MM.1S (cell line): ENCODE results near the gene CCS.

Source experiments
- DNase-seq: peaks from one replicate; pipeline ENCODE4 v3.0.0-alpha.2; 2015
- H2AFZ ChIP-seq: fragments of 300-600 bp; sonication (generic); 2 replicates; pipeline ENCODE4 v1.6.0; 2016; ENCODE audit warnings: antibody characterized with exemption, low read length
- H3F3A ChIP-seq: fragments of 300-600 bp; sonication (generic); 2 replicates; pipeline ENCODE4 v1.6.1; 2016; ENCODE audit warnings: mild to moderate bottlenecking, antibody characterized with exemption, low read length, moderate library complexity, mixed read lengths; ENCODE audit not compliant: insufficient read depth
- H3K27ac ChIP-seq: fragments of 300-600 bp; sonication (generic); 2 replicates; pipeline ENCODE4 v1.5.1; 2016; ENCODE audit warnings: mild to moderate bottlenecking, low read length
- H3K27me3 ChIP-seq: fragments of 300-600 bp; sonication (generic); replicated peaks from 2 replicates; pipeline ENCODE4 v1.6.0; 2016; ENCODE audit warnings: low read length; ENCODE audit not compliant: insufficient read depth
- H3K36me3 ChIP-seq: fragments of 300-600 bp; sonication (generic); replicated peaks from 2 replicates; pipeline ENCODE4 v1.6.1; 2016; ENCODE audit warnings: mild to moderate bottlenecking, low read length, mixed read lengths; ENCODE audit not compliant: insufficient read depth
- H3K4me1 ChIP-seq: fragments of 300-600 bp; sonication (generic); 2 replicates; pipeline ENCODE4 v1.6.1; 2016; ENCODE audit warnings: low read length, mixed read lengths
- H3K4me2 ChIP-seq: fragments of 300-600 bp; sonication (generic); 2 replicates; pipeline ENCODE4 v1.6.0; 2016; ENCODE audit warnings: low read depth, low read length
- H3K4me3 ChIP-seq: fragments of 300-600 bp; sonication (generic); 2 replicates; pipeline ENCODE4 v1.5.1; 2016; ENCODE audit warnings: low read length, mixed read lengths
- H3K79me2 ChIP-seq: fragments of 300-600 bp; sonication (generic); 2 replicates; pipeline ENCODE4 v1.6.1; 2016; ENCODE audit warnings: mixed run types, low read length, mixed read lengths
- H3K9ac ChIP-seq: fragments of 300-600 bp; sonication (generic); 2 replicates; pipeline ENCODE4 v1.6.1; 2016; ENCODE audit warnings: low read length, mixed read lengths
- H3K9me2 ChIP-seq: fragments of 300-600 bp; sonication (generic); replicated peaks from 2 replicates; pipeline ENCODE4 v1.6.1; 2016; ENCODE audit warnings: mild to moderate bottlenecking, low read length, mixed read lengths; ENCODE audit not compliant: insufficient read depth
- H3K9me3 ChIP-seq: fragments of 300-600 bp; sonication (generic); replicated peaks from 2 replicates; pipeline ENCODE4 v1.6.1; 2016; ENCODE audit warnings: mild to moderate bottlenecking, low read length, mixed read lengths; ENCODE audit not compliant: insufficient read depth
- H4K20me1 ChIP-seq: fragments of 300-600 bp; sonication (generic); 2 replicates; pipeline ENCODE4 v1.6.1; 2016; ENCODE audit warnings: mild to moderate bottlenecking, low read length, moderate library complexity, mixed read lengths; ENCODE audit not compliant: insufficient read depth
- EZH2 ChIP-seq: fragments of 300-600 bp; sonication (generic); optimal IDR thresholded peaks from 2 replicates; pipeline ENCODE3; 2017; ENCODE audit warnings: low read depth, mild to moderate bottlenecking, antibody characterized with exemption, low read length, mixed read lengths
- EZH2phosphoT487 ChIP-seq: fragments of 300-600 bp; sonication (generic); IDR thresholded peaks from 2 replicates; pipeline ENCODE4 v1.6.1; 2018; ENCODE audit warnings: antibody characterized with exemption, low read length
- TF ChIP-seq, protein P1 (sequence below): fragments of 300-600 bp; sonication (generic); IDR thresholded peaks from 2 replicates; pipeline ENCODE4 v1.5.1; 2016; ENCODE audit warnings: antibody characterized with exemption, low read length, mixed read lengths

The CCS gene

DNA sequence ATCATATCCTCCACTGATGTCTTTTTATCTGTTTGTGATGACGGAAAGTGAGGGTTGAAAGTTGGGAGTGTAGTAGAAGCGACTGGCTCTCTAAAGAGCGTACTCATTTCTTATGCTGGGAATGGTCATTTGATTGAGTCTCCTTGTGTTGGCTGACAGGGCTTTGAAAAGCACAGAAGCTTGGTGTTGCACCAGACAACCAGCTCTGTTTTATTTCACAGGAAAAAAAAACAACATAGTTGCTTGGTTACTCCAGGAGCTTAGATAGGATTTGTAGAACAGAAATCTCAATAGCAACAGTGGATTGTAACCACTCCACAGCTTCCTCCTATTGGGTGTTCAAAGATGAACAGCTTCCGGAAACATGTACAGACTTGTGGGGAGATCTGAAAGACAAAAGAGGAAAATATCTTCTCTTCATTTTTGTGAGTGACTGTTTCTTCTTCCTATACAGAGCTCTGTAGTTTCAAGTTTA, 26.1 kb downstream of the CCS start:
- no peaks in the 10 kb centered on the region for H3K9me3 ChIP-seq
- H3K9ac ChIP-seq = peak overlapping the region; percentile 99
- TF ChIP-seq, protein P1, sequence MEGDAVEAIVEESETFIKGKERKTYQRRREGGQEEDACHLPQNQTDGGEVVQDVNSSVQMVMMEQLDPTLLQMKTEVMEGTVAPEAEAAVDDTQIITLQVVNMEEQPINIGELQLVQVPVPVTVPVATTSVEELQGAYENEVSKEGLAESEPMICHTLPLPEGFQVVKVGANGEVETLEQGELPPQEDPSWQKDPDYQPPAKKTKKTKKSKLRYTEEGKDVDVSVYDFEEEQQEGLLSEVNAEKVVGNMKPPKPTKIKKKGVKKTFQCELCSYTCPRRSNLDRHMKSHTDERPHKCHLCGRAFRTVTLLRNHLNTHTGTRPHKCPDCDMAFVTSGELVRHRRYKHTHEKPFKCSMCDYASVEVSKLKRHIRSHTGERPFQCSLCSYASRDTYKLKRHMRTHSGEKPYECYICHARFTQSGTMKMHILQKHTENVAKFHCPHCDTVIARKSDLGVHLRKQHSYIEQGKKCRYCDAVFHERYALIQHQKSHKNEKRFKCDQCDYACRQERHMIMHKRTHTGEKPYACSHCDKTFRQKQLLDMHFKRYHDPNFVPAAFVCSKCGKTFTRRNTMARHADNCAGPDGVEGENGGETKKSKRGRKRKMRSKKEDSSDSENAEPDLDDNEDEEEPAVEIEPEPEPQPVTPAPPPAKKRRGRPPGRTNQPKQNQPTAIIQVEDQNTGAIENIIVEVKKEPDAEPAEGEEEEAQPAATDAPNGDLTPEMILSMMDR = no peak
- TF ChIP-seq EZH2 (no peak), EZH2phosphoT487 (no peak)
- peak overlapping the region; percentile 80 for H3K27ac ChIP-seq
- H3K79me2 ChIP-seq = peaks cover 89% of the 10 kb centered on the region
- peaks cover 20% of the 10 kb centered on the region for H3F3A ChIP-seq
- no peak overlapping the region for H2AFZ ChIP-seq
- H3K9me2 ChIP-seq = no peaks in the 10 kb centered on the region
- peaks cover 11% of the 10 kb centered on the region; the same call in 1 of the 2 replicates for H3K4me1 ChIP-seq
- peak; percentile 61 for DNase-seq
- peaks cover 70% of the 10 kb centered on the region for H4K20me1 ChIP-seq
- H3K4me2 ChIP-seq = peak overlapping the region; percentile 97
- peaks cover 13% of the 10 kb centered on the region; the same call in 1 of the 2 replicates for H3K36me3 ChIP-seq
- H3K4me3 ChIP-seq = peak overlapping the region; percentile 100
- H3K27me3 ChIP-seq = no peaks in the 10 kb centered on the region

DNA sequence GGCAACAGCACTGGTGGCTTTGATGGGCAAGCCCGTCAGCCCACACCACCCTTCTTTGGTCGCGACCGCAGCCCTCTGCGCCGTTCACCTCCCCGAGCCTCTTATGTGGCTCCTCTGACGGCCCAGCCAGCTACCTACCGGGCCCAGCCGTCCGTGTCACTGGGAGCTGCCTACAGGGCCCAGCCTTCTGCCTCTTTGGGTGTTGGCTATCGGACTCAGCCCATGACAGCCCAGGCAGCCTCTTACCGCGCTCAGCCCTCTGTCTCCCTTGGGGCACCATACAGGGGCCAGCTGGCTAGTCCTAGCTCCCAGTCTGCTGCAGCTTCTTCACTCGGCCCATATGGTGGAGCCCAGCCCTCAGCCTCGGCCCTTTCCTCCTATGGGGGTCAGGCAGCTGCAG, 31.5 kb downstream of the CCS start:
- H3K4me3 ChIP-seq = no peak overlapping the region
- no peak for DNase-seq
- H3K9me2 ChIP-seq = no peaks in the 10 kb centered on the region
- H3K27me3 ChIP-seq = no peaks in the 10 kb centered on the region
- H4K20me1 ChIP-seq = peaks cover 88% of the 10 kb centered on the region
- 0 out of 2 replicates have a peak, but pooled peaks cover 4% of the 10 kb centered on the region for H3K4me1 ChIP-seq
- no peak overlapping the region for H3K9ac ChIP-seq
- TF ChIP-seq EZH2 (no peak), EZH2phosphoT487 (no peak)
- TF ChIP-seq, protein P1 = no peak
- H3K36me3 ChIP-seq = peaks cover 36% of the 10 kb centered on the region
- H3K9me3 ChIP-seq = no peaks in the 10 kb centered on the region
- H3K4me2 ChIP-seq = no peak overlapping the region
- H3K27ac ChIP-seq = no peak overlapping the region
- H3K79me2 ChIP-seq = peaks cover 100% of the 10 kb centered on the region
- no peak overlapping the region for H2AFZ ChIP-seq
- H3F3A ChIP-seq = 0 out of 2 replicates have a peak, but pooled peaks cover 3% of the 10 kb centered on the region

DNA sequence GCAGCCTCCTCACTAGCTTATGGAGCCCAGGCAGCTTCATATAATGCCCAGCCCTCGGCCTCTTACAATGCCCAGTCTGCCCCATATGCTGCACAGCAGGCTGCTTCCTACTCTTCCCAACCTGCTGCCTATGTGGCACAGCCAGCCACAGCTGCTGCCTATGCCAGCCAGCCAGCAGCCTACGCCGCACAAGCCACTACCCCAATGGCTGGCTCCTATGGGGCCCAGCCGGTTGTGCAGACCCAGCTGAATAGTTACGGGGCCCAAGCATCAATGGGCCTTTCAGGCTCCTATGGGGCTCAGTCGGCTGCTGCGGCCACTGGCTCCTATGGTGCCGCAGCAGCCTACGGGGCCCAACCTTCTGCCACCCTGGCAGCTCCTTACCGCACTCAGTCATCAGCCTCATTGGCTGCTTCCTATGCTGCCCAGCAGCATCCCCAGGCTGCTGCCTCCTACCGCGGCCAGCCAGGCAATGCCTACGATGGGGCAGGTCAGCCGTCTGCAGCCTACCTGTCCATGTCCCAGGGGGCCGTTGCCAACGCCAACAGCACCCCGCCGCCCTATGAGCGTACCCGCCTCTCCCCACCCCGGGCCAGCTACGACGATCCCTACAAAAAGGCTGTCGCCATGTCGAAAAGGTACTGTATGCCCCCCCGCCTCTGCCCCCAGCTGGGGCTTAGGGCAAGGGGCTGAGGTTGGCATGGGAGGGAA, 32.2 kb downstream of the CCS start:
- Histone ChIP-seq H4K20me1 (peaks cover 83% of the 10 kb centered on the region), H3K4me1 (no peaks in the 10 kb centered on the region), H2AFZ (no peak overlapping the region), H3K36me3 (peaks cover 39% of the 10 kb centered on the region), H3K79me2 (peaks cover 100% of the 10 kb centered on the region), H3K4me2 (no peak overlapping the region), H3K9ac (no peak overlapping the region), H3F3A (peaks cover 8% of the 10 kb centered on the region; the same call in 1 of the 2 replicates), H3K4me3 (no peak overlapping the region), H3K9me2 (no peaks in the 10 kb centered on the region), H3K27me3 (no peaks in the 10 kb centered on the region), H3K9me3 (no peaks in the 10 kb centered on the region), H3K27ac (no peak overlapping the region)
- TF ChIP-seq EZH2 (no peak), EZH2phosphoT487 (no peak)
- TF ChIP-seq, protein P1 = no peak
- DNase-seq = no peak
